ENCODE data around the gene ASCC3.

ASCC3 gene

GRCh38 chr6:100504786-100505737 lies 376.1 kb downstream of the ASCC3 start:
- DNase-seq (ENCODE audit: low spot score): no peak

DNA sequence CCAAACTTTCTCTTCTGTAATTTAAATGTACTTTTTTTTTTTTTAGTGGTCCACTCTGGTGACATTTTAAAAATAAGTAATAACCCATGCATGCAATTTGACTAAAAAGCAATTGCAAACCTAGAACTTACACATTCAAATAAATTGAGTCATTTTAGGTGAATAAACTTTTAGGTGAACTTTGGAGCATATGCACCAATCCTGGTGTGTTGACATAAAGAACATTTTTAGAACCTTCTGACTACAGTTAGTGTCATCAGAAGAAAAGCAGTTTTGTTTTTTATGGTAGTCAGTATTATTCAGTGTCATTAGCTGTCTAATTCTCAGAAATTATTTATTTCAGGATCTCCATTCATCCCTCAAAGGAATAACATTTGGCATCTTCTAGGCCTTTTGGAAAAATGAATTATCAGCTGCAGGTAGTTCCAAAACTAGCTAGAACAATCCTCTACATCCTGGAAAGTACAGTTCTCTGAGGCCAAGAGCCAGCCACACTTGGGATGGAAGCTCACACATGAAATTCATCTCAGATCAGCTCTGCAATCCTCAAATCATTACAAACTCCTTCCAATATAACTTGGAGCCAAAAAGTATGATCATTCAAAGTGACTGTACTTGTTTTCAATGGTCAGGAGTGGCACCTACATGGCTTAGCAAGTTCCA lies 378.0 kb downstream of the ASCC3 start:
- no peak for DNase-seq (ENCODE audit: low spot score)

- DNase-seq (ENCODE audit: low spot score): no peak
Observed at GRCh38 chr6:100493206-100493888, 387.8 kb downstream of the ASCC3 start.

- no peak for DNase-seq (ENCODE audit: low spot score)
Observed at GRCh38 chr6:100491952-100492670, 389.0 kb downstream of the ASCC3 start.

- DNase-seq (ENCODE audit: low spot score): no peak
Observed at GRCh38 chr6:100490065-100490464, 391.1 kb downstream of the ASCC3 start.

- no peak for DNase-seq (ENCODE audit: low spot score)
Observed at GRCh38 chr6:100488244-100488643, 392.9 kb downstream of the ASCC3 start.

GRCh38 chr6:100487638-100488037 lies 393.5 kb downstream of the ASCC3 start:
- no peak for DNase-seq (ENCODE audit: low spot score)

- no peak for DNase-seq (ENCODE audit: low spot score)
Observed at GRCh38 chr6:100485268-100485667, 395.9 kb downstream of the ASCC3 start.

DNA sequence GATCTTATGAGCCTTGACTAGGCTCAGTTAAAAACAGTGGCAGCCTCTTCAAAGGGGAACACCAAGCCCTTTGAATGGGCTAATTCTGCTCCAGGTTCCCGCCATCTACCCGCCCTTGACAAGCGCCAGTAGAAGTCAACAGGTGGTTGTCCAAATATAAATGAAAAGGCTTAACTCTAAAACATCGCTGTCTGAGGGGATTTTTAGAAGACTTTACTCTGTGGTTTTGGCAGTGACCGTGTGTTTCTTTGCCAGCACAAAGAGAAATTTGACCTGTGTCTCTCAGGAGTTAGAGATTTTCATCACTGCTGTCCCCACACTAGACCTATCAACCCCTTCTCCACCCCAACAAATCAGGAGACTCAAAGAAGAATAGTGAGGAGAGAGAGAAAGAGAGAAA lies 396.7 kb downstream of the ASCC3 start:
- no peak for DNase-seq (ENCODE audit: low spot score)

GRCh38 chr6:100482698-100483097 lies 398.4 kb downstream of the ASCC3 start:
- DNase-seq (ENCODE audit: low spot score): no peak

DNA sequence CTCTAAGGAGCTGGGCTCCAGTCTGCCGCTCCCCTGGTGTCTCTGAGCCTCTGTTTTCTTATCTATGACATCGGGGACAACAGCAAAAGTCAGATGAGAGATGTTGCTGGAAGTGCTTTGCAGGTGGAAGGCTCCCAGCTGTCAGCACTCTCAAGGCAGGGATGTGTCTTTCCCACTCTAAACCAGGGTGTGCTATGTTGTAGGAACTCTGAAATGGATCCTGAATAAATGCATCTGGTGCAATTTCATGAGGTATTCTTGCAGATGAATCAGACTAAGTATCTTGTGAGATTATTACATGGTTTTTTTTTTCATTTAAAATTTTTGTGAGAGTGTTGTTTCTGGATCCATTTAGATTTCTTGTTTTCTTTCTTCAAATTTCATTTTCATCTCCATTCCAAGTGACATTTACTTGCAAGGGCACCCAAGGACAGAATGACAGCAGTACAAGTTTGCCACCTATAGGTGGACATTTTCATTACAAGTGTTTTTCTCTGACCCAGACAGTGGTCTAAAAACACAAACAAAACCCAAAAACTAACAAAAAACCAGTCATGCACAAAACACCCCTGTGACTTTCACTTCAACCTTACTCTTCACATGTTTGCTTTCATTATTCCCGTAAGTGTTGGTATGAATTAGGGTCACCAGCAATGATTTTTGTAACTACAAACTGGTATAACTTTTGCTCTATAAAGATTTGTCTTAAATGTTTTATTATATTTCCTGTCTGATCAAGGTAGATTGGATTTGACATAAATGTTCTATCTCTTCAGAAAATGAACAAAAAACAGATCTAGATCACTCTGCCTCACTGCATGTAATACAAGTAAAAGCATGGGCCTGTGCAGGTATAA lies 401.7 kb downstream of the ASCC3 start:
- DNase-seq (ENCODE audit: low spot score): peak; percentile 42

DNA sequence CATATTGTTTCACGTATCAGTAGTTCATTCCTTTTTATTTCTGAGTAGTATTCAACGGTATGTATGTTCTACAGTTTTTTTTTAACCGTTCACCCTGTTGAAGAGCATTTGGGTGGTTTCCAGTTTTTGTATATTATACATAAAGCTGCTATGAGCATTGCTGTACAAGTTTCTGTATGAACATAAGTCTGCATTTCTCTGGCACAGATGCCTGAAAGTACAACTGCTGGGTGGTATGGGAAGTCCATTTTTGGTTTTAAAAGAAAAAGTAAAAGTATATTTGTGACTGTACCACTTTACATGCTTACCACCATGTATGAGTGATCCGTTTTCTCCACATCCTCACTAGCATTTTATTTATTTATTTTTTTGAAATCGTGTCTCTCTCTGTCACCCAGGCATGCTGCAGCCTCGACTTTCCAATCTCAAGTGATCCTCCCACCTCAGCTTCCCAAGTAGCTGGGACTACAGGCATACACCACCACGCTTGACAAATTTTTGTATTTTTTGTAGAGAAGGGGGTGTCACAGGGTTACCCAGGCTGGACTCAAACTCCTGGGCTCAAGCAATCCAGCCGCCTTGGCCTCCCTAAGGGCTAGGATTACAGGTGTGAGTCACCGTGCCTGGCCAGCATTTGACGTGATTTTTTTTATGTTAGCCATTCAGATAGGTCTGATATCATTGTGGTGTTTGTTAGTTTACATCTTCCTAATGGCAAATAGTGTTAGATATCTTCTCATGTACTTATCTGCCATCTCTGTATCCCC lies 405.4 kb downstream of the ASCC3 start:
- DNase-seq (ENCODE audit: low spot score): no peak

DNA sequence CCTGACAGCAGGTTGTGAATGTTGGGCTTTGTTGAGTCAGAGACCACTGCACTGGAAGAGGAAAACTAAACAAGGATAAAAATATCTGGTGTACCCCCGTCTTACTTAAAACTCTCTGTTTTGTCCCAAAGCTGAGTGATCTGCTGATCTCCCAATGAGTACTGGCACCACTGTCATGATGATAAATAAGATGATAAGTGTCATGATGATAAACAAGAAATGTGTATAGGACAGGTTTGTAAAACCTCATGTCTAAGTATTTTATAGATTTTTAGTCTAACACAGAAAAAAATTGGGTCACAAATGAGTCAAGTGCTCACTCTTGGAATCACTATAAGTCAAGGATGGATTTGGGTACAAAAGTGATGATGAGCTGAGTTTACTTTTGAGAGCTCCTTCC lies 407.9 kb downstream of the ASCC3 start:
- no peak for DNase-seq (ENCODE audit: low spot score)

GRCh38 chr6:100472674-100473073 lies 408.5 kb downstream of the ASCC3 start:
- DNase-seq (ENCODE audit: low spot score): no peak

GRCh38 chr6:100470422-100471120 lies 410.6 kb downstream of the ASCC3 start:
- DNase-seq (ENCODE audit: low spot score): no peak

GRCh38 chr6:100469101-100469859 lies 411.8 kb downstream of the ASCC3 start:
- DNase-seq (ENCODE audit: low spot score): no peak

DNA sequence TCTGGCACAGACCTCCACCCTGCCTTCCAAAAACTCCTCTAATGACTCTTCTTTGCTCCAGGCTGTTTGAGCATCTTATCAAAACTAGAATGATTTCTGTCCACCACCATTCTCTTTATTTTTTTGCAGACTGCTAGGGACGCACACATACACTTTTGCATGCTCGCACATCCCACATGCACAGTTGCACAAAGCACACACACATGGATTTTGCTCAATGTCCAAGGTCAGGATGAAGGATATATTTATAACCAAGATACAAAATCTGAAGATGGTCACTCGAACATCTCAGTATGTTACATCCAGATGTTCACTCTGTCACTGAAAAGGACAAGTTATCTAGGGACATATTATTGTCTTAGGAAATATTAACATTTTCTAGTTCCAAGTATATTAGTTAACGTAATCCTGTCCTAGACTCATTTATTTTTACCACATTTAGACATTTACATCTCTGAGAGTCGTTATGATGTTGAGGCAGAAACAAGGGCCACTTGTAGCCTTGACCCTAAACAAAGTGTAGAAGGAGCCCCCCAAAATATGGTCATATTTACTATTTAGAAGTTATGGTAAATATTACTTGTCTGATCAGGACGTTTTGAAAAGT lies 413.0 kb downstream of the ASCC3 start:
- no peak for DNase-seq (ENCODE audit: low spot score)
